Spleen (tissue), 11 donors: ENCODE data around the gene ROBO1. TPM values are rescaled to one million over a fixed set of nuclear protein-coding genes. Genes with fewer than 3 reads are reported as not detected.

Source experiments
- DNase-seq: peaks from one replicate; pipeline ENCODE4 v3.0.0-alpha.2; 2020
- H3K27ac ChIP-seq, 8 donors: fragments of 200-600 bp; sonication (generic) in 7 of 8; 1 replicate in 4 of 8; 2 replicates in 4 of 8; pipeline versions ENCODE4 v1.5.0 to v1.8.0; 2016 to 2021; ENCODE audit warnings: inconsistent platforms in 4 of 8, mild to moderate bottlenecking in 4 of 8, moderate library complexity in 1 of 8
- H3K27me3 ChIP-seq, 7 donors: fragments of 200-600 bp; sonication (generic) in 6 of 7; replicated peaks in 1 of 7; 1 replicate in 4 of 7; 2 replicates in 3 of 7; pipeline versions ENCODE4 v1.5.0 to v1.8.0; 2016 to 2021; ENCODE audit warnings: inconsistent platforms in 3 of 7, mild to moderate bottlenecking in 1 of 7
- H3K36me3 ChIP-seq, 6 donors: fragments of 200-600 bp; sonication (generic) in 5 of 6; 1 replicate in 4 of 6; 2 replicates in 2 of 6; pipeline versions ENCODE4 v1.5.0 to v1.8.0; 2016 to 2021; ENCODE audit warnings: inconsistent platforms in 2 of 6
- H3K4me1 ChIP-seq, 6 donors: fragments of 200-600 bp; sonication (generic) in 5 of 6; 1 replicate in 3 of 6; 2 replicates in 3 of 6; pipeline versions ENCODE4 v1.5.0 to v1.8.0; 2016 to 2021; ENCODE audit warnings: inconsistent platforms in 3 of 6
- H3K4me3 ChIP-seq, 8 donors: fragments of 200-600 bp; sonication (generic) in 7 of 8; 1 replicate in 4 of 8; 2 replicates in 4 of 8; pipeline versions ENCODE4 v1.5.0 to v1.8.0; 2016 to 2021; ENCODE audit warnings: inconsistent platforms in 4 of 8, mild to moderate bottlenecking in 4 of 8, moderate library complexity in 2 of 8
- H3K9me3 ChIP-seq, 8 donors: fragments of 200-600 bp; sonication (generic) in 7 of 8; 1 replicate in 4 of 8; 2 replicates in 4 of 8; pipeline versions ENCODE4 v1.5.0 to v1.8.0; 2016 to 2021; ENCODE audit warnings: inconsistent platforms in 4 of 8
- POLR2A ChIP-seq, 3 donors: fragments of 450-650 bp; IDR thresholded peaks; one replicate each; pipeline ENCODE4 v1.5.1; 2017; ENCODE audit warnings: antibody characterized with exemption in 3 of 3, mild to moderate bottlenecking in 1 of 3
- POLR2AphosphoS5 ChIP-seq, 3 donors: sonication (generic); formaldehyde crosslinking; IDR thresholded peaks; one replicate each; pipeline ENCODE4 v1.5.1; 2017; ENCODE audit warnings: antibody characterized with exemption in 3 of 3
- WGBS, 5 donors: extraction: QIAGEN DNeasy Blood & Tissue Kit in 3 of 5; methylation state at CpG; one replicate each; pipeline versions ENCODE4 v1.1.5 to v1.1.7; 2013 to 2018; 5-methylcytosine and 5-hydroxymethylcytosine counted together
- intact Hi-C: fragments of 100-400 bp; cut with DNase I; formaldehyde crosslinking; loops from one replicate; pipeline ENCODE4 v1.15.0; 2023; ENCODE audit warnings: low total_unique reads
- polyA plus RNA-seq, 3 donors: library from polyadenylated mRNA; stranded (reverse); fragments of 200-250 nt; gene quantifications; one replicate each; pipeline ENCODE4 v1.2.1, GENCODE V29; 2013
- total RNA-seq, 7 donors: library from RNA; depleted of rRNA in 3 of 7; stranded (reverse); fragments of >200 nt in 3 of 7; fragmentation: NEBNext Ultra II Directional in 4 of 7; extraction: Animal tissue kit (Norgen Biotek cat#: 25700) in 4 of 7; gene quantifications; one replicate each; pipeline versions ENCODE4 v1.1.0 to v1.2.1, GENCODE V29; 2016 to 2021
- TF ChIP-seq, protein P1 (sequence below), 11 experiments: fragments of 200-600 bp in 7 of 11; fragments of 450-650 bp in 4 of 11; sonication (generic) in 4 of 11; IDR thresholded peaks in 8 of 11; conservative IDR thresholded peaks in 3 of 11; 1 replicate in 7 of 11; 2 replicates in 4 of 11; pipeline versions ENCODE4 v1.4.0 to v1.8.0; 2016 to 2021; ENCODE audit warnings: antibody characterized with exemption in 11 of 11, inconsistent platforms in 4 of 11, mild to moderate bottlenecking in 1 of 11
- donor health status: healthy with polysubstance abuse.
- donor health status: DM: no; HTN: no; CAD: no; lungs with moderate emphysema.
- donor health status: DM: no; HTN: no; CAD: no.
- donor health status: Bipolar disorder and iron deficiency.
- donor health status: healthy.
- donor health status: DM: no; HTN: no; CAD: no.
- donor health status: DM: yes; HTN: yes; CAD: no.

Gene ROBO1
- total and polyA plus RNA-seq, 10 donors, result 3.4 to 37.3 (median 26.0) TPM

GRCh38 chr3:79366414-79366813 lies 401.4 kb downstream of the ROBO1 start:
- Histone ChIP-seq H3K27me3 (no peaks in the 10 kb centered on the region), H3K27ac (no peak overlapping the region), H3K4me1 (no peaks in the 10 kb centered on the region), H3K9me3 (no peaks in the 10 kb centered on the region), H3K4me3 (no peak overlapping the region), H3K36me3 (no peaks in the 10 kb centered on the region)
- no peak for TF ChIP-seq POLR2AphosphoS5 (IDR thresholded peaks at IDR 0.05)
- TF ChIP-seq, protein P1, sequence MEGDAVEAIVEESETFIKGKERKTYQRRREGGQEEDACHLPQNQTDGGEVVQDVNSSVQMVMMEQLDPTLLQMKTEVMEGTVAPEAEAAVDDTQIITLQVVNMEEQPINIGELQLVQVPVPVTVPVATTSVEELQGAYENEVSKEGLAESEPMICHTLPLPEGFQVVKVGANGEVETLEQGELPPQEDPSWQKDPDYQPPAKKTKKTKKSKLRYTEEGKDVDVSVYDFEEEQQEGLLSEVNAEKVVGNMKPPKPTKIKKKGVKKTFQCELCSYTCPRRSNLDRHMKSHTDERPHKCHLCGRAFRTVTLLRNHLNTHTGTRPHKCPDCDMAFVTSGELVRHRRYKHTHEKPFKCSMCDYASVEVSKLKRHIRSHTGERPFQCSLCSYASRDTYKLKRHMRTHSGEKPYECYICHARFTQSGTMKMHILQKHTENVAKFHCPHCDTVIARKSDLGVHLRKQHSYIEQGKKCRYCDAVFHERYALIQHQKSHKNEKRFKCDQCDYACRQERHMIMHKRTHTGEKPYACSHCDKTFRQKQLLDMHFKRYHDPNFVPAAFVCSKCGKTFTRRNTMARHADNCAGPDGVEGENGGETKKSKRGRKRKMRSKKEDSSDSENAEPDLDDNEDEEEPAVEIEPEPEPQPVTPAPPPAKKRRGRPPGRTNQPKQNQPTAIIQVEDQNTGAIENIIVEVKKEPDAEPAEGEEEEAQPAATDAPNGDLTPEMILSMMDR (IDR thresholded peaks at IDR 0.05 in 8 of 11, conservative IDR thresholded peaks at IDR 0.05 in 3 of 11), result no peak
- TF ChIP-seq POLR2A (IDR thresholded peaks at IDR 0.05), result no peak
- 76 to 82% (median 78%) methylated on average over 8 of the region's 8 CpGs for WGBS, 5 donors
- no peak for DNase-seq
- intact Hi-C loops, result no loop called here

DNA sequence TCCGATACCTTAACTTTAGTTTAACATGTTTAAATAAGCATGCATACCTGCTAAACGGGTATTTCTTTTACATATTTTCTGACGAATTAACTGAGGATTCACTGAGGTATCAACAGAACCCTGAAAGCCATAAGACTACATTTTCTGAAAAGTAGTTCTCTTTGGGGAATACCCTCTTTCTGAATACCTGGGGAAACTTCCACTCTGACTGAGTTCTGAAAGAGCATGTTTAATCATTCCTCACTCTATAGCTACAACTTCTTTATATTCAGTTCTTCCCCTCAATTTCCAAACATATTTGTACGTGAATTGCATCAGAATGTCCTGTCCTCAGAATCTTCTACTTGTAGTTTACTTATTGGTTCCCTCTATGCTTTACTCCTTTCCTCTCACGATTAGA lies 403.0 kb downstream of the ROBO1 start:
- TF ChIP-seq POLR2A (IDR thresholded peaks at IDR 0.05) (no peak), POLR2AphosphoS5 (IDR thresholded peaks at IDR 0.05) (no peak)
- TF ChIP-seq, protein P1 (IDR thresholded peaks at IDR 0.05 in 8 of 11, conservative IDR thresholded peaks at IDR 0.05 in 3 of 11), result no peak
- 82 to 94% (median 87%) methylated on average over 5 of the region's 5 CpGs for WGBS, 5 donors
- Histone ChIP-seq H3K27me3 (no peaks in the 10 kb centered on the region), H3K27ac (no peak overlapping the region), H3K4me1 (no peaks in the 10 kb centered on the region), H3K4me3 (no peak overlapping the region), H3K36me3 (no peaks in the 10 kb centered on the region), H3K9me3 (no peaks in the 10 kb centered on the region)
- DNase-seq, result no peak
- intact Hi-C loops, result no loop called here

GRCh38 chr3:79362571-79363270 lies 405.1 kb downstream of the ROBO1 start:
- intact Hi-C loops, result no loop called here
- H3K27me3 ChIP-seq, result no peaks in the 10 kb centered on the region
- H3K4me1 ChIP-seq, result no peaks in the 10 kb centered on the region
- 75 to 88% (median 78%) methylated on average over 3 of the region's 3 CpGs for WGBS, 5 donors
- H3K27ac ChIP-seq, result no peak overlapping the region
- no peak overlapping the region for H3K4me3 ChIP-seq
- DNase-seq, result no peak
- H3K36me3 ChIP-seq, result no peaks in the 10 kb centered on the region
- no peak for TF ChIP-seq POLR2AphosphoS5 (IDR thresholded peaks at IDR 0.05)
- TF ChIP-seq, protein P1 (IDR thresholded peaks at IDR 0.05 in 8 of 11, conservative IDR thresholded peaks at IDR 0.05 in 3 of 11), result no peak
- no peak for TF ChIP-seq POLR2A (IDR thresholded peaks at IDR 0.05)
- no peaks in the 10 kb centered on the region for H3K9me3 ChIP-seq

DNA sequence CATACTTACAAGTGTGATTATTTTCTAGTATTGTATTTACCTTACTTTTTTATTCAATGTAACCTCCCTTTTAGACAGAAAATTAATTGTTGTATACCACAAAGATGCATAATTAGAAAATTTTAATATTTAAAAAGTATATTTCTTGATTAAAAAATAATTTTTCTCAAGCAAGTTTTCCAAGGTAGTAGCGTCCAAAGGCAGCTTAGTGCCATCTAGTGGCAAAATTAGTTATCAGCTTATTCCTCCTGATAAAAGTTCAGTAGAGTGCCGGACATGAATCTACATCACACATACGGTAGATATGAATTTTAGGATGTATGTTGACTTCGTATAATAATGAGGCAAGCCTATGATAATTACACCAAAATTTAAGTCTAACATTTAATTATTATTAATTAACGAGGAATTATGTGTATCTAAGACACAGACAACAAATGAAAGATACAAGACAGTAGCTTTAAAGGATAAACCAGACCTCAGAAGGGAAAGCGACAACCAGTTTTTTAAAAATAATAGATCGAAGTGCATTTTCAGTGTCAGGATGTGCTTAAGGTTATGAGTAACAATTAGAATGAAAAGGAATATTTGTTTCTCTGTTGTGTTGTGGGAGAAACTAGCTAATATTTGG lies 405.9 kb downstream of the ROBO1 start:
- DNase-seq, result no peak
- intact Hi-C loops, result no loop called here
- WGBS, 5 donors, result 19 to 25% (median 22%) methylated on average over 7 of the region's 7 CpGs

More for the DNA sequence above, 405.9 kb downstream of the ROBO1 start:
- no peaks in the 10 kb centered on the region for H3K9me3 ChIP-seq
- no peaks in the 10 kb centered on the region for H3K27me3 ChIP-seq
- H3K4me1 ChIP-seq, result no peaks in the 10 kb centered on the region
- no peaks in the 10 kb centered on the region for H3K36me3 ChIP-seq
- H3K27ac ChIP-seq, result no peak overlapping the region
- TF ChIP-seq, protein P1 (IDR thresholded peaks at IDR 0.05 in 8 of 11, conservative IDR thresholded peaks at IDR 0.05 in 3 of 11), result peak in 7 of 11 experiments; percentile 16 to 61 (median 50)
- TF ChIP-seq POLR2A (IDR thresholded peaks at IDR 0.05) (no peak), POLR2AphosphoS5 (IDR thresholded peaks at IDR 0.05) (no peak)
- no peak overlapping the region for H3K4me3 ChIP-seq
